ENCODE data around the gene TTC12. TPM values are rescaled to one million over a fixed set of nuclear protein-coding genes. Genes with fewer than 3 reads are reported as not detected.

The TTC12 gene
- total RNA-seq, 1 donor from 2014 or later: 9.2 TPM

- H3K27ac Mint-ChIP-seq (ENCODE audit: unreplicated experiment): no peak overlapping the region
Measured at GRCh38 chr11:113314065-113314388, 356 bp upstream of the TTC12 start.

GRCh38 chr11:113315811-113316210, 1.4 kb downstream of the TTC12 start:
- Mint-ChIP-seq H3K9me3 (ENCODE audit: unreplicated experiment) (peaks cover 12% of the 10 kb centered on the region), H3K4me3 (ENCODE audit: unreplicated experiment) (peak overlapping the region; percentile 85), H3K27ac (ENCODE audit: unreplicated experiment) (peak overlapping the region; percentile 28), H3K36me3 (ENCODE audit: unreplicated experiment) (no peaks in the 10 kb centered on the region), H3K4me1 (ENCODE audit: low read depth, unreplicated experiment) (peaks cover 38% of the 10 kb centered on the region), H3K27me3 (ENCODE audit: unreplicated experiment) (peaks cover 3% of the 10 kb centered on the region)
- no peak for TF ChIP-seq CTCF (IDR thresholded peaks at IDR 0.05; ENCODE audit: partially characterized antibody, unreplicated experiment)
- DNase-seq: no peak

More at GRCh38 chr11:113314065-113314388, 356 bp upstream of the TTC12 start:
- Mint-ChIP-seq H3K27me3 (ENCODE audit: unreplicated experiment) (no peaks in the 10 kb centered on the region), H3K36me3 (ENCODE audit: unreplicated experiment) (no peaks in the 10 kb centered on the region), H3K9me3 (ENCODE audit: unreplicated experiment) (peaks cover 4% of the 10 kb centered on the region), H3K4me3 (ENCODE audit: unreplicated experiment) (peak overlapping the region; percentile 87), H3K4me1 (ENCODE audit: low read depth, unreplicated experiment) (peaks cover 31% of the 10 kb centered on the region)
- no peak for TF ChIP-seq CTCF (IDR thresholded peaks at IDR 0.05; ENCODE audit: partially characterized antibody, unreplicated experiment)
- no peak for DNase-seq

GRCh38 chr11:113316256-113316655, 1.9 kb downstream of the TTC12 start:
- no peak overlapping the region for H3K27ac Mint-ChIP-seq (ENCODE audit: unreplicated experiment)
- peaks cover 3% of the 10 kb centered on the region for H3K27me3 Mint-ChIP-seq (ENCODE audit: unreplicated experiment)
- peaks cover 38% of the 10 kb centered on the region for H3K4me1 Mint-ChIP-seq (ENCODE audit: low read depth, unreplicated experiment)
- no peaks in the 10 kb centered on the region for H3K36me3 Mint-ChIP-seq (ENCODE audit: unreplicated experiment)
- DNase-seq: no peak
- peak overlapping the region; percentile 8 for H3K4me3 Mint-ChIP-seq (ENCODE audit: unreplicated experiment)
- peaks cover 12% of the 10 kb centered on the region for H3K9me3 Mint-ChIP-seq (ENCODE audit: unreplicated experiment)
- TF ChIP-seq CTCF (IDR thresholded peaks at IDR 0.05; ENCODE audit: partially characterized antibody, unreplicated experiment): no peak

DNA sequence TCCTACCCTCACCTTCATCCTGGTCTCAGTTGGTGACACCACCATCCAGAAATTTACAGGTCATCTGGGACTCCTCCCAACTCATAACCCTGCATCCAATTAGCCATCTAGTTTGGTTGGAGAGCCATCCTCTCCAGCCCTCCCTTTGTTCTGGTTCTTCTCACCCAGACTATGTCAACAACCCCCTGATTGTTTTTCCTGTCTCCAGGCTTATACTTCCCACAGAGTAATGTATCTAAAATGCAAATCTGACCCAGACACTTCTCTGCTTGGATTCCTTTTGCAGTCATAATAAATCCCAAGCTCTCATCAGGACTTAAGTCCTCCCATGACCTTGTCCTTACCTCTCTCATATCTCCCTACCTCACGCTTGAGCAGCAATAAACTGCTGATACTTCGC, 3.0 kb downstream of the TTC12 start:
- Mint-ChIP-seq H3K9me3 (ENCODE audit: unreplicated experiment) (peaks cover 12% of the 10 kb centered on the region), H3K36me3 (ENCODE audit: unreplicated experiment) (no peaks in the 10 kb centered on the region), H3K27ac (ENCODE audit: unreplicated experiment) (no peak overlapping the region), H3K4me1 (ENCODE audit: low read depth, unreplicated experiment) (peaks cover 34% of the 10 kb centered on the region), H3K4me3 (ENCODE audit: unreplicated experiment) (peak overlapping the region; percentile 25), H3K27me3 (ENCODE audit: unreplicated experiment) (peaks cover 3% of the 10 kb centered on the region)
- TF ChIP-seq CTCF (IDR thresholded peaks at IDR 0.05; ENCODE audit: partially characterized antibody, unreplicated experiment): no peak
- DNase-seq: no peak

DNA sequence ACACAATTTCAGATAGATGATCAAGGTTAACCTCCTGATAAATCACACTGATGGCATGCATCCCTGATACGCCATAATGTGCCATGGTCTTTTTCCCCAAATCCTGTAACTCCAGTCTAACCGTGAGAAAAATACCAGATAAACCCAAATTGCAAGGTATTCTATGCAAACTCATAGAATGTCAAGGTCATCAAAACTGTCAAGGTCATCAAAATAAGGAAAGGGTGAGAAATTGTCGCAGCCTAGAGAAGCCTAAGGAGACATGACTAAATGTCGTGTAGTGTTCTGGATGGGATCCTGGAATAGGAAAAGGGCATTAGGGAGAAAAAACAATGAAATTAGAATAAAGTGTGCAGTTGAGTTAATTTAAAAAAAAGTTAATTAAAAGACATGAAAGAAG, 4.7 kb downstream of the TTC12 start:
- TF ChIP-seq CTCF (IDR thresholded peaks at IDR 0.05; ENCODE audit: partially characterized antibody, unreplicated experiment): no peak
- no peak overlapping the region for H3K4me3 Mint-ChIP-seq (ENCODE audit: unreplicated experiment)

More for the DNA sequence above, 4.7 kb downstream of the TTC12 start:
- H3K4me1 Mint-ChIP-seq (ENCODE audit: low read depth, unreplicated experiment): peaks cover 31% of the 10 kb centered on the region
- no peaks in the 10 kb centered on the region for H3K36me3 Mint-ChIP-seq (ENCODE audit: unreplicated experiment)
- H3K9me3 Mint-ChIP-seq (ENCODE audit: unreplicated experiment): peaks cover 12% of the 10 kb centered on the region
- H3K27me3 Mint-ChIP-seq (ENCODE audit: unreplicated experiment): peaks cover 3% of the 10 kb centered on the region
- no peak for DNase-seq
- H3K27ac Mint-ChIP-seq (ENCODE audit: unreplicated experiment): peak overlapping the region; percentile 4

All from glutamatergic neuron (in vitro differentiated cells).